HG02678 (cell line): ENCODE results near the gene RASL12.
"Not testable (repeated sequence)": the region's sequence is repeated elsewhere in the genome, so short reads cannot be mapped to it uniquely, and the experiment has no call there.

Source experiments
- ATAC-seq: cut with Tn5 transposase; IDR thresholded peaks from one replicate; pipeline ENCODE4 v1.9.1; 2021; ENCODE audit warnings: mild to moderate bottlenecking, moderate library complexity; ENCODE audit not compliant: unreplicated experiment

Gene RASL12, protein sequence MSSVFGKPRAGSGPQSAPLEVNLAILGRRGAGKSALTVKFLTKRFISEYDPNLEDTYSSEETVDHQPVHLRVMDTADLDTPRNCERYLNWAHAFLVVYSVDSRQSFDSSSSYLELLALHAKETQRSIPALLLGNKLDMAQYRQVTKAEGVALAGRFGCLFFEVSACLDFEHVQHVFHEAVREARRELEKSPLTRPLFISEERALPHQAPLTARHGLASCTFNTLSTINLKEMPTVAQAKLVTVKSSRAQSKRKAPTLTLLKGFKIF

GRCh38 chr15:65067645-65068402 is at the start of gene RASL12:
Gene RASL12, minus strand, starts transcription at chr15:65067991. Its CDS starts 156 bp downstream, at chr15:65067835.
- no peak for ATAC-seq

DNA sequence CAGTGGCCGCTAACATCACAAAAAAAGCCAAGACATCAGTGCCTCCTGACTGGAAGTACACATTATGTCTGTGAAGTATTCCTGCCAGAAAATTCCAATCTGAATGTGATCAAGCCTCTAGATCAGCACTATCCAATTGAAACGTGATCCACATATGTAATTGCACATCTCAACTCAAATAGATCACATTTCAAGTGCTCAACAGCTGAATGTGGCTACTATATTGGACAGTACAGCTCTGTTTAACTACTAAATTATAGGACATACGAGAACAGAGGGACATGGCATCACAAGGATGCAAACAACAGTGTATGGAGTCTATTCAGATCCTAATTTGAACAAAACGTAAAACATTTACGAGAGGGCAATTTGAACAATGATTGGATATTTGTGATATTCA is 47.8 kb upstream of the RASL12 start:
- no peak for ATAC-seq

DNA sequence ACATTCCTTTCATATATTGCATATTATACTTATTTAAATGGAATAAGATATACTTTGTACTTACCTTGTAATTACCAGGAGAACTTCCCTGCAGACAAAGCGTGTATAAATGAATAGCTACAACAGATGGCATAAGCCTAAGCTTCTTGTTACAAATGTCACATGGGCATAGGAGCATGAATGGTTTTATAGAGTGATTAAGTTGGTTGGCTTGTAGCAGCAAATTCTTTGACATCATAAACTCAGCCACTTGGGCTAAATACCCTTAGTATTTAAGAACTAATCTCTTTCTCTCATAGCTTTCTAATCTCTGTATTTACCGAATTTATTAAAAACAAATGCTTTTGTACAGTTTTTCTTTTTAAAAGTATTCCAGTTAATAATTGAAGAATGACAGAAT is 47.3 kb upstream of the RASL12 start, which contains the start of gene UBAP1L:
UBAP1L (minus strand) TSS at position 115 of the 400 bp plus-strand sequence. CDS start 8,985 bp downstream, outside the sequence.
- no peak for ATAC-seq

GRCh38 chr15:65110676-65111292 is 43.0 kb upstream of the RASL12 start:
- ATAC-seq, result no peak

DNA sequence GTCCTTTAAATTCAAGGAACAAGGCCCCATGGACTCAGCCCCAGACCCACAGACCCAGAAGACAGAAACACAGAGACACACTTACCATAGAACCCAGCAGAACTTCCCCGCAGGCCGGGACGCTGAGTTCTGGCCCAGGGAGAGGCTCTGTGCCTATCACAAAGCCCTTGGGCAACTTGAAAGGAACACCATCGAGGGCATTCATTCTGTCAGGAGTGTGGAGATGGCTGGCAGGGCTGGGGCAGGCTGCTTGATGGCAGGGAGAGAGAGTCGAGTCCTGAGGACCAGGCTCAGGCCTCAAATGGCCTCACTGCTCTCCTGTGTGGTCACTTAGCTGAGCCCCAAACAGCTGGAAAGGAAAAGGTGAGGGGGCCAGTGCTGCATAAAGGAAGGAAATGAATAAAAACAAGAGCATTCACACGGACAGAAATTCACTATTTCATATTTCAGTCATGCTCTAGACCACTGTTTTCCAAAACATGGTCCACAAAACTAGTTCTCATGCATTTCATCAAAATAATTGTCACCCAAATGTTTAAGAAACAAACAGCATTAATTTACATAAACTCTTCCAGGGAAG is 38.3 kb upstream of the RASL12 start:
- ATAC-seq, result no peak

GRCh38 chr15:65105038-65105437 is 37.2 kb upstream of the RASL12 start:
- ATAC-seq, result no peak

DNA sequence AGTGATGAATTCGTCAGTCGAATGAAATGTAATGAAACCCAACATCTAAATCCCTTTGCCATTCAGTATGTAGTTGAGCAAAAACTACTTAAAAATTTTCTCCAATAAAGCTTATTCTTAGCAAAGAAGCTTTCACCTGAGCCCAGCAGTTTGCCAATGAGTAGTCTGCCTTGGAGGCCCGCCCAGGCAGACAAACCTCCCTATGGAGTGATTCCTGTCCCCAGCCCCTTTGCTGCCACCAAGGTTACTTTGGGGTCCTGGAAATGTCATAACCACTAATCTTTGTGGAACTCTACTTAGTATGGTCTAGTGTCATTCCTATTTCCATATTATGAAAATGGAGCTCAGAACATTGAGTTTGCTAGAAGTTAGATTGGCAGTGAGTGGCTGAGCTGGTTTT is 35.1 kb upstream of the RASL12 start:
- ATAC-seq, result no peak

GRCh38 chr15:65101891-65102708 is 34.3 kb upstream of the RASL12 start:
- ATAC-seq, result no peak

- no peak for ATAC-seq
Measured at GRCh38 chr15:65101411-65101890, 33.7 kb upstream of the RASL12 start.

DNA sequence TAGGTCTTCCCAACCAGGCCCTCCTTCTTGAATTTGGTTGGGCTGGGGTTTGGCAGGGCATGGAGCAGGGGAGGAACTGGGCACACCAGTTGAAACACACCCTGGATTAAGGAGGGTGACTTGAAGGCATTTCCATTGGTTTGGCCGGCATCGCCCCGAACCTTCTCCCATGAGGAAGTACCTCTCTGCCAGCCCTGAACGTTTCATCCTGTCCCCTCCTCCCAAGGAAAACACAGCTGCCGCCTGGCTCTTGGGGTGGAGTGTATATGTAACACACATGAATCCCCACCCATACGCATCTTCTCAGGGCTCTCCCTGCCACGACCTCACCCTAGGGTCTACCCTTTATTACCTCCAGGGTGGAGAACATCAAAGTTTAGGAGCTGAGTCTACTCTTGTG is 32.7 kb upstream of the RASL12 start:
- ATAC-seq, result no peak

- ATAC-seq, result not testable (repeated sequence)
Measured at GRCh38 chr15:65099801-65100200, 32.0 kb upstream of the RASL12 start.

DNA sequence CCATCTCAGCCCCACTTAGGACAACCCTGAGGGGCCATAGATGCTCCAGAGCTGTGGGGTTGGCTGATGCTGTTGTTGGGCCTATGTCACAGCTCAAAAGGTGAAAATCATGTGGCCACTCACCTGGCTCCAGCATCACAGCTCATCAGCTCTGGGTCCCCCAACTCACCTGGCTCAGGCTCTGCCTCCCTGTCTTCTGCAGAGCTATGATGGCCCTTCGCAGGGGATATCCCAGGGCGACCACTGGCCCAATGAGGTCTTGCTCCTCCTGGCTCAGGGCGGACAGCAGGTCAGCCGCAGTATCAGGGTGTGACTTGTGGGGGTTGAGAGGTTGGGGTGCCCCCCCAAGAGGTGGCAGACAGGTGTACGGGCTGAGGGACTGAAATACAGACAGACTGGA is 31.5 kb upstream of the RASL12 start:
- no peak for ATAC-seq

- no peak for ATAC-seq
Measured at GRCh38 chr15:65097651-65098263, 30.0 kb upstream of the RASL12 start.

- no peak for ATAC-seq
Measured at GRCh38 chr15:65096481-65097385, 28.9 kb upstream of the RASL12 start.

- ATAC-seq, result no peak
Measured at GRCh38 chr15:65095747-65096104, 27.9 kb upstream of the RASL12 start.

- no peak for ATAC-seq
Measured at GRCh38 chr15:65095011-65095746, 27.4 kb upstream of the RASL12 start.

DNA sequence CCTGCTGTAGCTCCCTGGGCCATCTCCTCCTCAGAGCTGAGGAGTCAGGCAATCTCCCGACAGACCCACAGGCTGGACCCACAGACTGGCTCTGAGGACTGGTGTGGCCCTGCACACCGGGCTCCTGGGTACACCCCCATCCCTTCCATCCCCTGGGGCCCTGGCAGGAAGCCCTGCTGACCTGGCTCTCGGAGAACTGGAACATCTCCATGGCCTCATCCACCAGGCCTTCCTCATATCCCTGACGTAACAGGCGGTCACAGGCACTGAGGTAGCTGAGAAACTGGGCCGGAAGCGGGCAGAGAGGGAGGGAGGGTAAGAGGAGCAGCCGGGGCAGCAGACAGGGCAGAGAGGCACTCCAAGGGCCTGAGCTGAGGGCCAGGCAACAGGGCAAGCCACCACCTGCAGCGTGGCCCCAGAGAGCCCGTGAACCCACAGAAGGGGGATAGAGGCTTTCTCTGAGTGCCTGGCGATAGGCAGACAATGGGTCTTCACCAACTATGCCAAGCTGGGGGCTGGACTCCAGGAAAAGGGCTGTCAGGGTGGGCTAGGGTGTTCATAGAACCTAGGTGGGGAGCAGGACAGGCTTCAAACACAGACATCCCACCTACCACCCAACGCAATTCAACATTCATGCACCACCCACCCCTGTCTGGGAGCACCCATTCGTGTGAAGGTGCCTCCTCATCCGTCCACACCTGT is 26.7 kb upstream of the RASL12 start:
- no peak for ATAC-seq

DNA sequence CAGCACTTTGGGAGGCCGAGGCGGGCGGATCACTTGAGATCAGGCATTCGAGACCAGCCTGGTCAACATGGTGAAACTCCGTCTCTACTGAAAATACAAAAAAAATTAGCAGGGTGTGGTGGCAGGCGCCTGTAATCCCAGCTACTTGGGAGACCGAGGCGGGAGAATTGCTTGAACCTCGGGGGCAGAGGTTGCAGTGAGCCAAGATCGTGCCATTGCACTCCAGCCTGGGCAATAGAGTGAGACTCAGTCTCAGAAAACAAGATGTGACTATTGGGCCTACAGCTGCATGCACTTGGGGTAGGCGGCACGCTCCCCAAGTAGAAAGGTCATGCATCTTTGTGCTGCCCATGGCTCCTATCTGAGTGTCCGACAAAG is 26.0 kb upstream of the RASL12 start:
- ATAC-seq, result not testable (repeated sequence)
